Measurements from ENCODE around the gene AMZ2. TPM values are rescaled to one million over a fixed set of nuclear protein-coding genes. Genes with fewer than 3 reads are reported as not detected.
"Not testable (repeated sequence)": the region's sequence is repeated elsewhere in the genome, so short reads cannot be mapped to it uniquely, and the experiment has no call there.

Gene AMZ2
- total RNA-seq, 1 experiment from 2014 or later: 59.6 TPM

DNA sequence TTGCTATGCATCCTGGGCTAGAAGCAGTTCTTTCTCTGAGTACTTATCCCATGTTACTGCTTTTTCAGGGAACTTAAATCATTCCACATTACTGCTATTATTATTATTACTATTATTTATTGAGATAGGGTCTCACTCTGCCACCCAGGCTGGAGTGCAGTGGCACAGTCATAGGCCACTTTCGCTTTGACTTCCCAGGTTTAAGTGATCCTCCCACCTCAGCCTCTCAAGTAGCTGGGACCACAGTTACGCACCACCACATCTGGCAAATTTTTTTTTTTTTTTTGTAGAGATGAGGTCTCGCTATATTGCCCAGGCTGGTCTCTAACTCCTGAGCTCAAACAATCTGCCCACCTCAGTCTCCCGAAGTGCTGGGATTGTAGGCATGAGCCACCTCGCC, 28.4 kb upstream of the AMZ2 start:
- BruUV-seq (replicated peaks); in situ Hi-C loops (cut with HindIII; ENCODE audit: low pct_unique_long_range_greater_than_20kb, low sequenced_read_pairs); intact Hi-C loops (cut with micrococcal nuclease; ENCODE audit: unreplicated experiment); POLR2A ChIA-PET; DNase-seq (ENCODE audit: low read depth, low spot score); H3K27me3 ChIP-seq (ENCODE audit: control insufficient read depth, insufficient read depth, low read length); H3K4me3 ChIP-seq (ENCODE audit: low read depth in 2 of 2, low read length in 2 of 2); H3K9me3 ChIP-seq (ENCODE audit: control insufficient read depth, insufficient read depth, low read depth, low read length); H3K27ac ChIP-seq (ENCODE audit: low read length); H3K4me1 ChIP-seq (ENCODE audit: control insufficient read depth, insufficient read depth, low read length); H3K36me3 ChIP-seq (ENCODE audit: control insufficient read depth, insufficient read depth, low read length); ATAC-seq: not testable (repeated sequence)
- CTCF ChIA-PET: interaction anchor here (0.6 to 0.7 kb wide), 2 partner anchors 92 to 267 kb away, joined by 6 read pairs; no protein-coding TSS in a partner anchor

DNA sequence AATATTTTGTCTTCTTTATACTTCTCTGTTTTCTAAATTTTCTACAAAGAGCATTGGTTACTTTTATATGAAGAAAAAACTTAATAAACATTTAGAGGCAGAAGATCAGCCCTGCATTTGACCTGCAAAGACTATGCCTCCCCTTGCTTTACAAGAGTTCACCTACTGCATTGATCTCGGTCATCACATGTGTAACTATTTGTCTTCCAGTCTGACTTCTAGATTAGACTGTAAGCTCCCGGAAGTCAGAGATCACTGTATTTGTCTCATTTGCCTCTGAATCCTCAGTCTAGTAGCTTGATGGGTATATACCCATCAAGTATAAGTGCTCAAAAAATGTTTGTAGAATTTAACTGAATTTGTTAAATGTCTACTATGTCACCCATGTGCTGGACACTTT, 27.7 kb upstream of the AMZ2 start:
- in situ Hi-C loops (cut with HindIII; ENCODE audit: low pct_unique_long_range_greater_than_20kb, low sequenced_read_pairs); intact Hi-C loops (cut with micrococcal nuclease; ENCODE audit: unreplicated experiment); H3K36me3 ChIP-seq (ENCODE audit: control insufficient read depth, insufficient read depth, low read length); H3K9me3 ChIP-seq (ENCODE audit: control insufficient read depth, insufficient read depth, low read depth, low read length); H3K4me1 ChIP-seq (ENCODE audit: control insufficient read depth, insufficient read depth, low read length); H3K27me3 ChIP-seq (ENCODE audit: control insufficient read depth, insufficient read depth, low read length); ATAC-seq; H3K4me3 ChIP-seq (ENCODE audit: low read depth in 2 of 2, low read length in 2 of 2); DNase-seq (ENCODE audit: low read depth, low spot score); BruUV-seq (replicated peaks); POLR2A ChIA-PET; H3K27ac ChIP-seq (ENCODE audit: low read length): not testable (repeated sequence)
- CTCF ChIA-PET: interaction anchor here (0.7 kb wide), 1 partner anchor 92 kb away, joined by 6 read pairs; no protein-coding TSS in a partner anchor

DNA sequence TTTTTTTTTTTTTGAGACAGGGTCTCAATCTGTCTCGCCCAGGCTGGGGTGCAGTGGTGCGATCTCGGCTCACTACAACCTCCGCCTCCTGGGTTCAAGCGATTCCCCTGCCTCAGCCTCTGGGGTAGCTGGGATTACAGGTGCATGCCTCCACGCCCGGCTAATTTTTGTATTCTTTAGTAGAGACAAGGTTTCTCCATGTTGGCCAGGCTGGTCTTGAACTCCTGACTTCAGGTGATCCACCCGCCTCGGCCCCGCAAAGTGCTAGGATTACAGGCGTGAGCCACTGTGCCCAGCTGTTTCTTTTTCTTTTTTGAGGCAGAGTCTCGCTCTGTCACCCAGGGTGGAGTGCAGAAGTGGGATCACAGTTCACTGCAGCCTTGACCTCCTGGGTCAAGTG, 27.1 kb upstream of the AMZ2 start:
- H3K4me3 ChIP-seq (ENCODE audit: low read depth in 2 of 2, low read length in 2 of 2); ATAC-seq; H3K27ac ChIP-seq (ENCODE audit: low read length); in situ Hi-C loops (cut with HindIII; ENCODE audit: low pct_unique_long_range_greater_than_20kb, low sequenced_read_pairs); H3K36me3 ChIP-seq (ENCODE audit: control insufficient read depth, insufficient read depth, low read length); H3K4me1 ChIP-seq (ENCODE audit: control insufficient read depth, insufficient read depth, low read length); H3K9me3 ChIP-seq (ENCODE audit: control insufficient read depth, insufficient read depth, low read depth, low read length); CTCF ChIA-PET; intact Hi-C loops (cut with micrococcal nuclease; ENCODE audit: unreplicated experiment); H3K27me3 ChIP-seq (ENCODE audit: control insufficient read depth, insufficient read depth, low read length); DNase-seq (ENCODE audit: low read depth, low spot score); BruUV-seq (replicated peaks): not testable (repeated sequence)
- POLR2A ChIA-PET: interaction anchor here (0.7 kb wide), 1 partner anchor 10 kb away, joined by 3 read pairs; no protein-coding TSS in a partner anchor

DNA sequence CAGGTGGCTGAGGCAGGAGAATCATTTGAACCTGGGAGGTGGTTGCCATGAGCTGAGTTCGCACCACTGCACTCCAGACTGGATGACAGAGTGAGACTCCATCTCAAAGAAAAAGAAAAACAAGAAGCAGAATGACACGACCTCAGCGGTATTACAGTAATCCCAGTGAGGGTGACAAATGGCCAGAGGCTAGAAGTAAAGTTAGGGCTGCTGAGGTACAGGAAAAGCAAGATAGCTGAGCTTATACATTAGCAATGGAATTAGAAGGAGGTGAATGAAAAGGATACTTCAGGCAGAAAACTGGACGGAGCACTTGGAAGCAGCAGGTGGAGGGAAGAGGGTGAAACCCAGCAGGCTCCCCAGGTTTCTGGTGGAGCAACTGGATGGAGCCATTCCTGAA, 26.1 kb upstream of the AMZ2 start:
- no peak for TF ChIP-seq TCF7L2 (IDR thresholded peaks at IDR 0.05; ENCODE audit: low read depth, low read length)
- TF ChIP-seq, protein P1, sequence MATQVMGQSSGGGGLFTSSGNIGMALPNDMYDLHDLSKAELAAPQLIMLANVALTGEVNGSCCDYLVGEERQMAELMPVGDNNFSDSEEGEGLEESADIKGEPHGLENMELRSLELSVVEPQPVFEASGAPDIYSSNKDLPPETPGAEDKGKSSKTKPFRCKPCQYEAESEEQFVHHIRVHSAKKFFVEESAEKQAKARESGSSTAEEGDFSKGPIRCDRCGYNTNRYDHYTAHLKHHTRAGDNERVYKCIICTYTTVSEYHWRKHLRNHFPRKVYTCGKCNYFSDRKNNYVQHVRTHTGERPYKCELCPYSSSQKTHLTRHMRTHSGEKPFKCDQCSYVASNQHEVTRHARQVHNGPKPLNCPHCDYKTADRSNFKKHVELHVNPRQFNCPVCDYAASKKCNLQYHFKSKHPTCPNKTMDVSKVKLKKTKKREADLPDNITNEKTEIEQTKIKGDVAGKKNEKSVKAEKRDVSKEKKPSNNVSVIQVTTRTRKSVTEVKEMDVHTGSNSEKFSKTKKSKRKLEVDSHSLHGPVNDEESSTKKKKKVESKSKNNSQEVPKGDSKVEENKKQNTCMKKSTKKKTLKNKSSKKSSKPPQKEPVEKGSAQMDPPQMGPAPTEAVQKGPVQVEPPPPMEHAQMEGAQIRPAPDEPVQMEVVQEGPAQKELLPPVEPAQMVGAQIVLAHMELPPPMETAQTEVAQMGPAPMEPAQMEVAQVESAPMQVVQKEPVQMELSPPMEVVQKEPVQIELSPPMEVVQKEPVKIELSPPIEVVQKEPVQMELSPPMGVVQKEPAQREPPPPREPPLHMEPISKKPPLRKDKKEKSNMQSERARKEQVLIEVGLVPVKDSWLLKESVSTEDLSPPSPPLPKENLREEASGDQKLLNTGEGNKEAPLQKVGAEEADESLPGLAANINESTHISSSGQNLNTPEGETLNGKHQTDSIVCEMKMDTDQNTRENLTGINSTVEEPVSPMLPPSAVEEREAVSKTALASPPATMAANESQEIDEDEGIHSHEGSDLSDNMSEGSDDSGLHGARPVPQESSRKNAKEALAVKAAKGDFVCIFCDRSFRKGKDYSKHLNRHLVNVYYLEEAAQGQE (IDR thresholded peaks at IDR 0.05; ENCODE audit: insufficient read depth in 1 of 2, low read depth in 2 of 2, low read length in 1 of 2): no peak
- TF ChIP-seq, protein P2, sequence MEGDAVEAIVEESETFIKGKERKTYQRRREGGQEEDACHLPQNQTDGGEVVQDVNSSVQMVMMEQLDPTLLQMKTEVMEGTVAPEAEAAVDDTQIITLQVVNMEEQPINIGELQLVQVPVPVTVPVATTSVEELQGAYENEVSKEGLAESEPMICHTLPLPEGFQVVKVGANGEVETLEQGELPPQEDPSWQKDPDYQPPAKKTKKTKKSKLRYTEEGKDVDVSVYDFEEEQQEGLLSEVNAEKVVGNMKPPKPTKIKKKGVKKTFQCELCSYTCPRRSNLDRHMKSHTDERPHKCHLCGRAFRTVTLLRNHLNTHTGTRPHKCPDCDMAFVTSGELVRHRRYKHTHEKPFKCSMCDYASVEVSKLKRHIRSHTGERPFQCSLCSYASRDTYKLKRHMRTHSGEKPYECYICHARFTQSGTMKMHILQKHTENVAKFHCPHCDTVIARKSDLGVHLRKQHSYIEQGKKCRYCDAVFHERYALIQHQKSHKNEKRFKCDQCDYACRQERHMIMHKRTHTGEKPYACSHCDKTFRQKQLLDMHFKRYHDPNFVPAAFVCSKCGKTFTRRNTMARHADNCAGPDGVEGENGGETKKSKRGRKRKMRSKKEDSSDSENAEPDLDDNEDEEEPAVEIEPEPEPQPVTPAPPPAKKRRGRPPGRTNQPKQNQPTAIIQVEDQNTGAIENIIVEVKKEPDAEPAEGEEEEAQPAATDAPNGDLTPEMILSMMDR (IDR thresholded peaks at IDR 0.05): no peak
- no peak for TF ChIP-seq SIN3A (IDR thresholded peaks at IDR 0.05; ENCODE audit: borderline replicate concordance, insufficient read depth, low read depth, low read length)
- TF ChIP-seq POLR2AphosphoS5 (IDR thresholded peaks at IDR 0.05; ENCODE audit: low read depth, low read length): no peak
- CTCF ChIA-PET: no interaction called here
- intact Hi-C loops (cut with micrococcal nuclease; ENCODE audit: unreplicated experiment): no loop called here

More for the DNA sequence above, 26.1 kb upstream of the AMZ2 start:
- no peaks in the 10 kb centered on the region for H3K4me1 ChIP-seq (ENCODE audit: control insufficient read depth, insufficient read depth, low read length)
- H3K36me3 ChIP-seq (ENCODE audit: control insufficient read depth, insufficient read depth, low read length): no peaks in the 10 kb centered on the region
- H3K27me3 ChIP-seq (ENCODE audit: control insufficient read depth, insufficient read depth, low read length): no peaks in the 10 kb centered on the region
- ATAC-seq: no peak
- no peak for DNase-seq (ENCODE audit: low read depth, low spot score)
- POLR2A ChIA-PET: no interaction called here
- H3K4me3 ChIP-seq (ENCODE audit: low read depth in 2 of 2, low read length in 2 of 2): no peak overlapping the region
- H3K9me3 ChIP-seq (ENCODE audit: control insufficient read depth, insufficient read depth, low read depth, low read length): no peaks in the 10 kb centered on the region
- BruUV-seq (replicated peaks): no TSS peak
- in situ Hi-C loops (cut with HindIII; ENCODE audit: low pct_unique_long_range_greater_than_20kb, low sequenced_read_pairs): no loop called here
- H3K27ac ChIP-seq (ENCODE audit: low read length): no peak overlapping the region
